Glutamatergic neuron (in vitro differentiated cells): ENCODE measurements around the gene ABHD12B. TPM values are rescaled to one million over a fixed set of nuclear protein-coding genes. Genes with fewer than 3 reads are reported as not detected.

Experiments
- DNase-seq: peaks from one replicate; pipeline ENCODE4 v3.0.0; 2022
- H3K27ac Mint-ChIP-seq: one replicate; pipeline ENCODE4 v1.8.0; 2020; ENCODE audit warnings: mild to moderate bottlenecking, mixed read lengths, inconsistent platforms; ENCODE audit not compliant: unreplicated experiment
- H3K27me3 Mint-ChIP-seq: one replicate; pipeline ENCODE4 v1.8.0; 2020; ENCODE audit warnings: mild to moderate bottlenecking, moderate library complexity, mixed read lengths, inconsistent platforms; ENCODE audit not compliant: unreplicated experiment
- H3K36me3 Mint-ChIP-seq: one replicate; pipeline ENCODE4 v1.8.0; 2020; ENCODE audit warnings: mild to moderate bottlenecking, mixed read lengths, inconsistent platforms; ENCODE audit not compliant: unreplicated experiment
- H3K4me1 Mint-ChIP-seq: one replicate; pipeline ENCODE4 v1.8.0; 2020; ENCODE audit warnings: mild to moderate bottlenecking, low read depth, mixed read lengths, inconsistent platforms; ENCODE audit not compliant: unreplicated experiment
- H3K4me3 Mint-ChIP-seq: one replicate; pipeline ENCODE4 v1.8.0; 2020; ENCODE audit warnings: mild to moderate bottlenecking, mixed read lengths, inconsistent platforms; ENCODE audit not compliant: unreplicated experiment
- H3K9me3 Mint-ChIP-seq: one replicate; pipeline ENCODE4 v1.8.0; 2020; ENCODE audit warnings: mild to moderate bottlenecking, moderate library complexity, mixed read lengths, inconsistent platforms; ENCODE audit not compliant: unreplicated experiment
- CTCF ChIP-seq: fragments of 200-600 bp; sonication (generic); IDR thresholded peaks from one replicate; pipeline ENCODE4 v1.5.0; 2021; ENCODE audit not compliant: partially characterized antibody, unreplicated experiment
- total RNA-seq: library from RNA; stranded (reverse); fragmentation: NEBNext Ultra II Directional; extraction: Animal tissue kit (Norgen Biotek cat#: 25700); gene quantifications from one replicate; pipeline ENCODE4 v1.2.1, GENCODE V29; 2021; ENCODE audit not compliant: unreplicated experiment

ABHD12B gene
- total RNA-seq, 1 donor from 2014 or later = 0.61 TPM

- peaks cover 40% of the 10 kb centered on the region for H3K4me1 Mint-ChIP-seq
- peaks cover 2% of the 10 kb centered on the region for H3K9me3 Mint-ChIP-seq
- peak overlapping the region; percentile 61 for H3K4me3 Mint-ChIP-seq
- H3K27me3 Mint-ChIP-seq = peaks cover 3% of the 10 kb centered on the region
- TF ChIP-seq CTCF = peak; percentile 79
- DNase-seq = peak; percentile 88
- H3K36me3 Mint-ChIP-seq = no peaks in the 10 kb centered on the region
- H3K27ac Mint-ChIP-seq = peak overlapping the region; percentile 89
Observed at GRCh38 chr14:50860478-50861086, 11.3 kb upstream of the ABHD12B start.

- TF ChIP-seq CTCF = no peak
- no peak overlapping the region for H3K27ac Mint-ChIP-seq
- H3K27me3 Mint-ChIP-seq = no peaks in the 10 kb centered on the region
- peaks cover 52% of the 10 kb centered on the region for H3K4me1 Mint-ChIP-seq
- no peaks in the 10 kb centered on the region for H3K36me3 Mint-ChIP-seq
- H3K9me3 Mint-ChIP-seq = peaks cover 2% of the 10 kb centered on the region
- no peak overlapping the region for H3K4me3 Mint-ChIP-seq
- no peak for DNase-seq
Observed at GRCh38 chr14:50862036-50862570, 9.8 kb upstream of the ABHD12B start.

GRCh38 chr14:50864237-50864636 lies 7.6 kb upstream of the ABHD12B start:
- no peak for DNase-seq
- no peak for TF ChIP-seq CTCF
- H3K27me3 Mint-ChIP-seq = no peaks in the 10 kb centered on the region
- peaks cover 48% of the 10 kb centered on the region for H3K4me1 Mint-ChIP-seq
- peak overlapping the region; percentile 11 for H3K4me3 Mint-ChIP-seq
- H3K36me3 Mint-ChIP-seq = no peaks in the 10 kb centered on the region
- peaks cover 1% of the 10 kb centered on the region for H3K9me3 Mint-ChIP-seq
- H3K27ac Mint-ChIP-seq = peak overlapping the region; percentile 88

- Mint-ChIP-seq H3K4me1 (peaks cover 46% of the 10 kb centered on the region), H3K36me3 (no peaks in the 10 kb centered on the region), H3K9me3 (peaks cover 1% of the 10 kb centered on the region), H3K4me3 (peak overlapping the region; percentile 40), H3K27ac (peak overlapping the region; percentile 88), H3K27me3 (no peaks in the 10 kb centered on the region)
- no peak for DNase-seq
- TF ChIP-seq CTCF = no peak
Observed at GRCh38 chr14:50864946-50865345, 6.9 kb upstream of the ABHD12B start.

GRCh38 chr14:50865391-50866076 lies 6.3 kb upstream of the ABHD12B start:
- peak; percentile 69 for DNase-seq
- H3K4me3 Mint-ChIP-seq = peak overlapping the region; percentile 74
- H3K36me3 Mint-ChIP-seq = no peaks in the 10 kb centered on the region
- no peak for TF ChIP-seq CTCF
- no peaks in the 10 kb centered on the region for H3K27me3 Mint-ChIP-seq
- peak overlapping the region; percentile 88 for H3K27ac Mint-ChIP-seq
- H3K4me1 Mint-ChIP-seq = peaks cover 40% of the 10 kb centered on the region
- H3K9me3 Mint-ChIP-seq = peaks cover 1% of the 10 kb centered on the region
